Mucosa of gallbladder (tissue), 1 donor: Measurements from ENCODE around the gene TMEFF1. TPM values are rescaled to one million over a fixed set of nuclear protein-coding genes. Genes with fewer than 3 reads are reported as not detected.
"Not testable (repeated sequence)": the region's sequence is repeated elsewhere in the genome, so short reads cannot be mapped to it uniquely, and the experiment has no call there.

Source experiments
- DNase-seq: peaks from one replicate; pipeline ENCODE4 v3.0.0-alpha.2; 2020; ENCODE audit warnings: low spot score
- total RNA-seq: library from RNA; stranded (reverse); gene quantifications from one replicate; pipeline ENCODE4 v1.2.1, GENCODE V29; 2021
- donor health status: DM: no; HTN: no; CAD: no.

The TMEFF1 gene
- total RNA-seq, 1 donor from 2014 or later = 0.63 TPM

DNA sequence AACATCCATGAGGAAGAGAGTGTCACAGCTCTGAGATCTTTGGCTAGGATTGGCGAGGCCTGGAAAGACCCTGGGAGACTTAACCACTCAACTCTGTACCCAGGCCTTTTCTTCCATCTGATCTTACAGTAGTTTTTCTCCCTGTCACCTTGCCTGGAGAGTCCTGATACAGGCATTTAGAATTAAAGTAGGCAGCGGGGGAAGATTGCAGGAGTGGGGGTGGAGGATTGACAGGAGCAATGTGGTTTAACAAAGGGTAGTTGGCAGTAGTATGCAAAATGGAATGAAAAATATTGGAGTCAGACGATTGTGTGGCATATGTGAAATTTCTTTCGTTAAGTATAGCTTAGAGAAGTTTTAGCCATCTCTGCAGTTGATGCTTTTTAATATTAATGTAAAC, 16.9 kb downstream of the TMEFF1 start:
- no peak for DNase-seq

DNA sequence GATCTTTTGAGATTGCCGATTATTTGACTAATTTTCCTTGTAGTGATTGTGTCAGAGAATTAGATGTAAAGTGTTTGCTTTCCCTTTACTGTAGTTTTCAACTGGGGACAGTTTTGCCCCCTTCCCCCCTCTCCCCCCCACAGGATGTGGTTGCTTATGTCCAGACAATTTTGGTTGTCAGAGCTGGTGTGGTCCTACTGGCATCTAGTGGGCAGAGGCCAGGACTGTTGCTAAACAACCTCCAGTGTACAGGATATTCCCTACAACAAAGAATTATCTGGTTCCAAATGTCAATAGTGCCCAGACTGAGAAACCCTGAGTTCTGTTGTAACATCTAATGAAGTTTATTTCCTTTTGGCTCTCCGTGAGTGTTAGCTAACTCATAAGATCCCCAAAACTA, 20.0 kb downstream of the TMEFF1 start:
- DNase-seq = no peak

DNA sequence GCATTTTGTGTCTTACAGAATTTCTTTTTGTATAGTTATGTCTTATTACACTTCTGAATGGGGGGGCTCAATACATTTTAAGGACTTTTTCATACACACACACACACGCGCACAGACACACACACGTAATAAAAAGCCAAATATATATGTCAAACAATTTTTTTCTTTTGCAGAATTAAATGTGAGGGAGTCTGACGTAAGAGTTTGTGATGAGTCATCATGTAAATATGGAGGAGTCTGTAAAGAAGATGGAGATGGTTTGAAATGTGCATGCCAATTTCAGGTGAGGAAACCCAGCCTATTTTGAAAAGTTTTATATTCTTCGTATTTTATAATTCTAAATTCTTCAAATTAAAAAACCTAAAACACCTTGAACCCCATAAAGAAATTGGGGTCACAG, 25.6 kb downstream of the TMEFF1 start:
- DNase-seq = no peak

DNA sequence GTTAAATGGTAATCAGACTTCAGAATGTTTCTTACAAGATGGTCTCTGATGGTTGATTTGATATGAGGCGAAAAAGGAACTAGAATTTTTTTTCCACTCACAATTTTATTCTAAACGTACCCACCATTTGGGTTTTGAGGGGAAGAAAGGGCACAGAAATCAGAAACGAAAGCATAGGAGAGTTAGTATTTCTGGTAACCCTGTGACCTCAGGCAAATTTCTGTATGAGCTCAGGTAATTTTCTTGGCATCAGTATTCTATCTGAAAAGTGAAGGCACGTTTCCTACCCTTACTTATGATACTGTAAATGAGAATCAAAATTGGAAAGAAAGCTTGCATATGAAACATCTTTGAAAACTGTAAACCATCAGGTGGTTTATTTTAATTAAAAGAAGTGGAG, 26.5 kb downstream of the TMEFF1 start:
- no peak for DNase-seq

DNA sequence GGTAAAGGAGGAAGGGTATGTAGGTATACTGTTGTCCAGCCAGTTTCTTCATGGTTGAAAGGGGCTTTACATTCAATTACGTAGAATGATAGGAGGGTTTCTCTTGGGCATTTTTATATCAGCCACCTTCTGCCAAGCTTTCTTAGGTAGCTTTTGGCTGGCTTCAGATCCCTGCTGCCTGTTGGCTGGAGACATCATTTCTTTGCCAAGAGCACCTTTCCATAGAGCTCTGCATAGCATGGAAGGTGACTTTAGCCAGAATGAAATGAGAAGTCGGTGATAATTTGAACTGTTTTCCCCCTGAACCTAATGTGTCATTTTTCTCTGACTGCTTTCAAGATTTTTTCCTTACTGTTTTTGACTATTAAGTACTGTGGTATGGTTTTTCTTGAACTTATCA, 26.9 kb downstream of the TMEFF1 start:
- DNase-seq = no peak

DNA sequence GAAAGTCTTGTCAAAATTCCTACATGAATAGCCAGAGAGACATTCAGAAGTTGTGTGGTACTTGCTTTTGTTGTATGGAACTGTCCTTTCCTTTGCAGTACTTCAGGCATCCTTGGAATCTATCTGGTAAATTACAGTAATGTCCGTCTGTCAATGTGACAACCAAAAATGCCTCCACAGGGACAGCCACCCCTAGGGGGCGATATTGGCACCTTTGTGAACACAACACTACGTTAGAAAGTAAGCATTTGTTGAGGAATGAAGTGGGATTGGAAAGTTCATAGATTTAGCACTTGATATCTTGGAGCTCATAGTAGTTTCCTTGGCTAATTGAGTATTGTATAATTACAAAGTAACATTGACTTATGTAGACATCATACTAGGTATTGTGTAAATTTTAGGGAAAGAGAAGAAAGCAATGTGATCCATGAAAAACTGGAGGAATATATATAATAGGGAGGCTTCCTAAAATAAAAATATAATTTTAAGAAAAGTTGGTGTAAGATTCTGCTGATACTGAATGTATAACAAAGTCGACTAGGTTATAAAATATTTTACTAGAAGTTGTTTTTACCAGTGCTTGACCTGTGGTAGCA, 32.7 kb downstream of the TMEFF1 start:
- peak; percentile 15 for DNase-seq

DNA sequence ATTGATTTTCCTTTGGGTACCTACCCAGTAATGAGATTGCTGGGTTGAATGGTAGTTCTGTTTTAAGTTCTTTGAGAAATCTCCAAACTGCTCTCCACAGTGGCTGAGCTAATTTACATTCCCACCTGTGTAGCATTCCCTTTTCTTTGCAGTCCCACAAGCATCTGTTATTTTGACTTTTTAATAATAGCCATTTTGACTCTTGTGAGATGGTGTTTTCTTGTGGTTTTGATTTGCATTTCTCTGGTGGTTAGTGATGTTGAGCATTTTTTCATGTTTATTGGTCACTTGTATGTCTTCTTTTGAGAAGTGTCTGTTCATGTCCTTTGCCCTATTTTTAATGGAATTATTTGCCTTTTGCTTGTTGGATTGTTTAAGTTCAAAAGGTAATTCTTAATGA, 34.4 kb downstream of the TMEFF1 start:
- not testable (repeated sequence) for DNase-seq

DNA sequence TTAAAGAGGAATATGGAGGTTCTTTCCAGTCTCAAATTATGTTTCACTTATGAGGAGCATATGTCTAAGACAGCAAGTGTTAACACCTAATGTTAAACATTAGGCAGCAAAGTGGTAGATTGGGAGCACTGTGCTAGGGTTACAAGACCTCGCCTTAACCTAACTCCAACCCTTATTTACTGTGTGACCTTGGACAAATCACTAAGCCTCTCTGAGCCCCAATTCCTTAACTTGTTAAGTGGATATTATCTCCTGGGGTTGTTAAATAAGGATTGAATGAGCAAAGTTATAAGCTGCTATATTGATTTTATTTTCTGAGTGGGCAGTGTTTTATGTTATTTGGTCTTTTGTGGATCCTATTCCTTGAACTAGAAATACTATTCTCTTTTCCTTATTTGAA, 38.3 kb downstream of the TMEFF1 start:
- no peak for DNase-seq

DNA sequence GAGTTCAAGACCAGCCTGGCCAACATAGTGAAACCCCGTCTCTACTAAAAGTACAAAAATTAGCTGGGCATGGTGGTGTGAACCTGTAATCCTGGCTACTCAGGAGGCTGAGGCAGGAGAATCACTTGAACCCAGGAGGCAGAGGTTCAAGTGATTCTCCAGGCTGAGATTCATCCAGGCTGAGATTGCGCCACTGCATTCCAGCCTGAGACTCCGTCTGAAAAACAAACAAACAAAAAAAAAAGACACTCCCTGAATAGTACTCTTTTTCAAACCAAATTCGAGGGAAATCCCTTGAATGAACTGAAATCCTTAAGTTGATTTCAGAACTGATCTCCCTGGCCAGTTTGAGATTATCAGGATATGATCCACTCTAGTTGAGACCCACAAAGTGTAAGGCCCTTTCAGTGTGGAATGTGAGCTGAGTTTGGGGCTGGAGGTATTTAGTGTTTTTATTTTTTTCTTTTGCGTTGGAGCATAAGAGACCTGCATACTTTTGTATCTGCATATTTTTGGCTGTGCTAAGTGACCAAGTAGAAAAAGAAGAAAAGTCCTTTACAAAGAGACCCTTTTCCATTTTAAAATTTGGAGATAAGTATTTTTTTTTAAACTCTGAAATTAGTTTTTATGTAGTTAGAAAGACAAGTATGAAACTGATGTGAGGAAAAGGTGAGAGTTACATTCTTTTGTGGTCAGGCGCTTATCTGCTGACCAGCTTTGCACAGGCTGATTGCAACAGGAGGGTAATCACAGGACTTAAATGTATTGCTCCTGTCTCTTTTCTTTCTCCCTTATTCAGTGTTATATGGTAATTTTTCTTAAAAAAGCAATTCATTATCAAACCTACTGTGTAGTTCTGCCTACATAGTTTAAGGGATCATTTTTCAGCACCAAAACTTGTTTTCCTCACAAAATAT, 42.9 kb downstream of the TMEFF1 start:
- DNase-seq = no peak

DNA sequence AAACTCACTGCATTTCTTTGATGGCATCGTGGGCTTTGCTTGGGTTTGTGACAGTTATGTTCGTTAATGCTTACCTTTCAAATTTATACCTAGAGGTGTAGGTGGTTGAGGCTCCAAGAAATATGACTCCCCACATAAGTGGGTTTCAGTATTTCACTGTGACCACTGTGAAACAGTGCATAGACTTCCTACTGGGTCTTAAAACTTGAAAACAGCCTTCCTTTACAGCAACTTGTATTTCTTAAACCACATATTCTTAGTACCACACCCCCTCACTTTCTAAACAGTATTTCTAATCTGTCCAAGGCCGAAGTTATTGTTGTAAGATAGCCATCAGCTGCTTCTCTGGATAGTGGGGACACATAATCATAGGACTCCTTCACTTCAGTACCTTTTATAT, 48.3 kb downstream of the TMEFF1 start:
- no peak for DNase-seq

DNA sequence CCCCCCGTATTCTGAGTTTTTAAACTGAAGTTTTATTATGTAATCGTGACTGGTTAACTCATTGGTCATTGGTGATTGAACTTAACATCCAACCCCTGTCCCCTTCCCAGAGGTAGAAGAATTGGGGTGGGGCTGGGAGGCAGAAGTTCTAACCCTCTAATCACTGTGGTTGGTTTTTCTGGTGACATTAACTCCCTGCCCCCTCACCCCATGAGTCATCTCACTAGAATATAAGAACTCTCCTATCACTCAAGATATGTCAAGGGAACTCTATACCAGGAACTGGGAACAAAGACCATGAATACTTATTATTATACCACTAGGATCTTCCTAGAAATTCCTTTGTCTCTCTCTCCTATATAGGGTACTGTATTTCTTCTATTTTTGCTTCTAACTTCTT, 52.6 kb downstream of the TMEFF1 start:
- DNase-seq = no peak

DNA sequence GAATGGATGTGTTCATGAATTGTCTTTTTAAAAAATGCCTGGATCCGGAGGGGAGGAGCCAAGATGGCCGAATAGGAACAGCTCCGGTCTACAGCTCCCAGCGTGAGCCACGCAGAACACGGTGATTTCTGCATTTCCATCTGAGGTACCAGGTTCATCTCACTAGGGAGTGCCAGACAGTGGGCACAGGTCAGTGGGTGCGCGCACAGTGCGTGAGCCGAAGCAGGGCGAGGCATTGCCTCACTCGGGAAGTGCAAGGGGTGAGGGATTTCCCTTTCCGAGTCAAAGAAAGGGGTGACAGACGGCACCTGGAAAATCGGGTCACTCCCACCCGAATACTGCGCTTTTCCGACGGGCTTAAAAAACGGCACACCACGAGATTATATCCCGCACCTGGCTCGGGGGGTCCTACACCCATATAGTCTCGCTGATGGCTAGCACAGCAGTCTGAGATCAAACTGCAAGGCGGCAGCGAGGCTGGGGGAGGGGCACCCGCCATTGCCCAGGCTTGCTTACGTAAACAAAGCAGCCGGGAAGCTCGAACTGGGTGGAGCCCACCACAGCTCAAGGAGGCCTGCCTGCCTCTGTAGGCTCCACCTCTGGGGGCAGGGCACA, 54.3 kb downstream of the TMEFF1 start:
- not testable (repeated sequence) for DNase-seq

DNA sequence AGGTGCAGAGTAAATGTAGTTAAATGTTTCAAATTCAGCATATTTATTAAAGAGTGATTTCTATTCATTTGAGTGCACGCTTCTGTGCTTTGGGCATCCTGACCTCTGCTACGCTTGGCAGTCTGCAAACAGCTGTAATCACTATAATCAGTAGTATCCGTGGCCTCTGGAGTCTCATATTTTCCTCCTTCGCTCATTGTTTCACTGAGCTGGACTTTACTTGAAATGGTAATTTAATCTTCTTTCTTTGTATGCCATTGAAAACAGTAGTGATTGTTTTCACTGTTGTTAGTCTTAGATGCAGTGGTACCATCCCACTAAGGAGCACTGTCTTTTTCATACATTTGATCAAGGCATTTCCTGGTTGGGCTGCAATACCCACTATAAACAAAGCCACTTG, 61.5 kb downstream of the TMEFF1 start:
- no peak for DNase-seq

DNA sequence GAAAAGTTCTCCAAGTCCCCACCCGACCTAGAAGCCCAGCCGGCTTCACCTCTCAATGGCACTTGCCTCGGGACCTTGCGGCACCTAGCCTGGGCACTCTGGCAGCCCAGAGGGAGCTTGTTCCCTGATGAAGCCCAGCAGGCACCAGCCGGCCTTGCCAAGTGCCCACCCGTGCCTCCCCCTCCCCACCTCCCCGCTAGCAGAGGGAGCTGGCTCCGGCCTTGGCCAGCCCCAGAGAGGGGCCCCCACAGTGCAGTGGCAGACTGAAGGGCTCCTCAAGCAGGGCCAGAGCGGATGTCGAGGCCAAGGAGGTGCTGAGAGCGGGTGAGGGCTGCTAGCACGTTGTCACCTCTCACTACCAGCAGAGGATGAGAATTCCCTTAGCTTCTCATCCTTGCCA, 67.4 kb downstream of the TMEFF1 start:
- no peak for DNase-seq

DNA sequence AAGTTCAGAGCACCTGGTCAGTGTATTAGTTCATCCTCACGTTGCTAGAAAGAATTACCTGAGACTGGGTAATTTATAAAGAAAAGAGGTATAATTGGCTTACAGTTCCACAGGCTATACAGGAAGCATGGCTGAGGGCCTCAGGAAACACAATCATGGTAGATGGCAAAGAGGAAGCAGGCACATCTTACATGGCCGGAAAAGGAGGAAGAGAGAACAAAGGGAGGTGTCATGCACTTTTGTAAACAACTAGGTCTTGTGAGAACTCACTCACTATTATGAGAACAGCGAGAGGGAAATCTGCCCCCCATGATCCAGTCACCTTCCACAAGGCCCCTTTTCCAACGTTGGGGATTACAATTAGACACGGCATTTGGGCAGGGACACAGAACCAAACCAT, 76.1 kb downstream of the TMEFF1 start:
- DNase-seq = no peak

DNA sequence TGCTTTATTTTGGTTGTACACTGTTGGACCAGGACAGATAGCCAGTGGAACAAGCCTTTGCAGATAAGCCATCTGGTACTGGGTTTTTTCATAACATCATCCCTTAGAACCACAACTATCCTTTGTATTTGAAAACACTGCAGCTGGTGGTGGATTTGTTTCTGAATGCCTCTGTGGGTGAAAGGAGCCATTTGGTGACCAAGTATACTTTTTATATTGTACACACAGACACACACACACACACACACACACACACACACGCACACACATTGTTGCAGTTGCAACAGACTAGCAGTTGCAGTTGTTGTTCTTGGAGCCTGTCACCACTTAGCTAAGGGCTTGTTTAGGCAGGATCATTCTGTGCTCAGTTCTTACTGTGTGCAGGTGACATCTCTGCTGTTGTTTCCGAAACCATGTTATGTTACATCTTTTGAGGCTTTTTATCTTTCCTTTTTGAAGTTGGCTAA, 82.0 kb downstream of the TMEFF1 start:
- peak; percentile 24 for DNase-seq

DNA sequence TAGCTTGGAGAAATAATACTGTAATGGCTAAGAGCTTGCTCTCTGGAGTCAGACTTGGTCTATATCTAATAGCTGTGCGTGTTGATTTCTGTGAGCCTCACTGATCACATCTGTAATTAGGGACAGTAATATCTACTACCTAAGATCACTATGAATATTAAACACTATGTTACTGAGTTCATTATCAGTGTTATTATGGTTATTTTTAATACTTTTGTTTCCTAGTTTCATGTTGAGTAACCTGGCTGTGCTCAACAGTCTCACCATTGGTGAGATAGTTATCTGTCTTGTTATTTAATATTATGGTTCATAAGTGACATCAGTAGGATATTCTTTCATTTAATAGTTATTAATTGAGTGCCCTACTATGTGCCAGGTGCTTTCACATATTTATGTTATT, 82.5 kb downstream of the TMEFF1 start:
- no peak for DNase-seq

DNA sequence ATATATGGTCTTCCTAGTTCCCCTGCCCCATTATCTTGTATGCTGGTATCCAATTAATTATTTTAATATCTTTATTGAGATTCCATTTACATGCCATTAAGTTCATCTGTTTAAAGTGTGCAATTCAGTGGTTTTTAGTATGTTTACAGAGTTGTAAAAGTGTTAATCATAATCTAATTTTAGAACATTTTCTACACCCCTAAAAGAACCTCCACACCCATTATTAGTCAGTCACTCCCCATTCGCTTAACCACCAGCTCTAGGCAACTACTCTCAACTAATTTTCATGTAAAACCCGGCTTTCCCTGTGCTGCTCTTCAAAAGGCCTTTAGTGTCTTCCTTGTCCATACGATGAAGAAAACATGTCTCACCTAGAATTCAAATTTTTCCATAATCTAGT, 84.1 kb downstream of the TMEFF1 start:
- DNase-seq = no peak

DNA sequence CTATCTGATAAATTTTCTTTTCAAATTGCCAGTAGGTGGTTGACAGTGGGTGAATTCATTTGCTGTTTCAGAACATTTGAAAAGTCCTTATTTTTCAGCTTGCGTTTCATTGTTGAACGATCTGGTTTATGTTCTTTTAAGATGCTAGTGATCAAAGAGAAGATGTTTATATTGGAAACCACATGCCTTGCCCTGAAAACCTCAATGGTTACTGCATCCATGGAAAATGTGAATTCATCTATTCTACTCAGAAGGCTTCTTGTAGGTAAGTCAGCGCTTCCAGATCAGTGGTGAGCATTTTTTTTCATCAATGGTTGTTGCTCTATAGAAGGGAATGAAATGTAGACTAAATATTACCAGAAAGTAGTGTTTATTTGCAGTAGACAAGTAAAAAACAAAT, 88.3 kb downstream of the TMEFF1 start:
- DNase-seq = no peak

DNA sequence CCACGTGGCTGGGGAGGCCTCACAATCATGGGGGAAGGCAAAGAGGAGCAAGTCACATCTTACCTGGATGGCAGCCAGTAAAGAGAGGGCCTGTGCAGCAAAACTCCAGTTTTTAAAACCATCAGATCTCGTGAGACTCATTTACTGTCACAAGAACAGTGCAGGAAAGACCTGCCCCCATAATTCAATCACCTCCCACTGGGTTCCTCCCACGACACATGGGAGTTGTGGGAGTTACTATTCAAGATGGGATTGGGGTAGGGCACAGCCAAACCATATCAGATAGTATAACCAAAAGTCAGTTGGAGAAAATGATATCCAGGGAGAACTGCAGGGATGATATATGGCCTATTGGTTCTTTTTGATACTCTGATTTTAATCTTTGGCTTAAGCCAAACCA, 94.9 kb downstream of the TMEFF1 start:
- no peak for DNase-seq

DNA sequence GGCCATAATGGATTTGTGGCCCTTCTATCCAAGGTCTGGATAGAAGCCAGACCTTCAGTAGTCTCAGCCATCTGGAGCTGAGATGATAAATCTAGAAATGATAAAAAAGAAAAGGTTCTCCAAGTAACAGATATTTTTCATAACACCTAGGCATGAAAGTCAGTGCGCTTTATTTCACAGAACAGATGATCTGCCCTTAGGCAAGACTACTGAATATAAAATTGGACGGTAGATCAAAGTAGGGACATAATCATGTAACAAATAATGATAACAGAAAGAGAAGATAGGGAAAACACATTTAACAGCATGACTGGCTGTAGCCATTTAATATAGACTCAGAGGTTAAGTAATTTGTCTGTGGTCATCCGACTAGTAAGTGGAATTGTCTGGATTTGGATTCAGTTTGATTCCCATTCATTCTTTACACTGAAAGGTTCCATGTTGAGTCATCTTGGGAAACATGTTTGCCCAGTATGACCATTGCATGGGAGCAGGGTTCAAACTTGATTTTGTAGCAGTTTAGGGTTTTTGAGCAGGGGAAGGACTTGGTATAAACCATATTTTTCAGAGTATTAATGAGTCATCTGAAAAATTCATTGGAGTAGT, 100.8 kb downstream of the TMEFF1 start:
- DNase-seq = no peak

DNA sequence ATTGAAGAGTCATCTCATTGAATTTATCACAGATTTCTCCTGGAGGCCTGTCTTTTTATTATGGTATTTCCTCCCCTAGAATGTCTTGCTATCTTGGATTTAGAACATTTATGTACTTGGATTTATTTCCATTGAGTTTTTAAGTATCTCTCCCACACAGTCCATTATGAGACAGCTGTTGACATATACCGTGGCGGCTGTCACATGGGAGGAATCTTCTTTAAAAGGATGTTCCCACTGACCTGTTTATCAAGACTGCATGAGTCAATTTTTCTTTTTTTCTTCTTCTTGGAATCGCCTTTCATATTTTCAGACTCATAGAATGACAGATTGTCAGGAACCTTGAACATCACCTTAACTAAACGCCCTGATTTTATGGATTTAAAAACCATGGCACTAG, 102.1 kb downstream of the TMEFF1 start:
- no peak for DNase-seq
